ENCODE data around the gene MINDY1.

The MINDY1 gene

DNA sequence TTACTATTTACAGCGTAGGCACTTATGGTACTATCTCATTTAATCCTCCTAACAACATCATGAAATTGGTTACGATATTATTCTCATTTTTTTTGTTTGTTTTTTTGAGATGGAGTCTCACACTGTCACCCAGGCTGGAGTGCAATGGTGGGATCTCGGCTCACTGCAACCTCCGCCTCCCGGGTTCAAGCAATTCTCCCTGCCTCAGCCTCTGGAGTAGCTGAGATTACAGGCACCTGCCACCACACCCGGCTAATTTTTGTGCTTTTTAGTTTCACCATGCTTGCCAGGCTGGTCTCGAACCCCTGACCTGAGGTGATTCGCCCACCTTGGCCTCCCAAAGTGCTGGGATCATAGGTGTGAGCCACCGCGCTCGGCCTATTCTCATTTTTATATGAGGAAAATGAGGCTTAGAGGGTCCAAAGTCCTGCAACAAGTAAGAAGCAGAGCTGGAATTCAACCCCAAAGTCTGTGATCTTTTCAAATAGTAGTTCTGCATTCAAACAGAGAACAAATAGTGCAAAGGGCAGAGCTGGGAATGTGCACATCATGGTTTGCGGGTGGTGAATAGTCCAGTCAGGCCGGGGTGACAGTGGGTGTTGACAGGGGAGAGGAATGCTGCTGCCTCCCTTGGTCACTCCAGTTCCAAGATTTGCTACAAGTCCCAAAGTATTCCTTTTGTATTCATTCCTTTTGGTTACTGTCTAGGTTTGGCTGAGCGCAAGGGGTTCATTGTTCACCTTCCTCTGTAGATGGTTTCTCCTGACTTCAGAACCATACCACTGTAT, 6.2 kb upstream of the MINDY1 start:
- DNase-seq, result no peak

DNA sequence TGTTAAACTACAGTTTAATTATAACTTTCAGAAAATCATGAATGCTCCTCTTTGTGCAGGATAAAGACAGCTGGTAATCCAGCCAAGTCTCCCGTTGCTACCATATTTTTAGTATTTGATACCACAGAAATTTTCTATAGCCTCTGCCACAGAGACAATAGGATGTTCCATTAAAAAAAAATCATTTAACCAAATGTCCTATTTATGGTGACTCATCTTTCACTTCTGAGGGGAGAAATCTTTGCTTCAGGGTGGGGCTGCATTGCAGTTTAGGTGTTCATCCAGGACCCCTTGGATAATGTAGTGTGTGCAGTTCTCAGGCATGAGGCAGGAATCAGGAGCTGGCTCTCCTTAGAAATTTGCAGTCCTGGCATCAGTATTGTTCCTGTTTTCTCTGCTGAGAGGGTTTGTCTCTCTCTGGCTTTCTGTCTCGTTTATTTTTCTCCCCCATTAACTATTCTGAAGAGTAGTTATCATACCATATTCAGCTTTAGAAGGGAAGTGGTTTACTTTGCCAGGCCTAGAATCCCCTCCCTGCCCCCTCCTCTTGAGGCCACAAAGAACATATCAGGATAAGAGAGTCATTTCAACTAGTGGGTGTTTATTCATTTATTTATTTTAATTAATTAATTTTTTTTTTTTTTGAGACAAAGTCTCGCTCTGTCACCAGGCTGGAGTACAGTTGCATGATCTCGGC, 4.6 kb upstream of the MINDY1 start:
- DNase-seq, result no peak

DNA sequence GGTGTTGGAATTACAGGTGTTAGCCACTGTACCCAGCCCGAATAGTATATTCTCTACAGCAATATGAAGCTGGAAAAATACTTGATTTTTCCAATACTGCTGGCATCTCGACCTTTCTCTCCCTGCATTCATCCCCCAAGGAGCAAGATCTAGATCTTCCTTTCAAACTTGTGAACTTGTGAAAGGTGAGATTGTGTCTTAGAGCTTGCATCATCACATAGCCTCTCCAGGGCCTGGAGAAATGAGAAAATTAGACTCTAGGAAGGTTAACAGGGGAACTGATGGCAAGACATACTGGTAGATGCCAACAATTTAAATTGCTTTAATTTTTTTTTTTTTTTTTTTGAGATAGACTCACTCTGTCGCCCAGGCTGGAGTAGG, 3.6 kb upstream of the MINDY1 start:
- no peak for DNase-seq

DNA sequence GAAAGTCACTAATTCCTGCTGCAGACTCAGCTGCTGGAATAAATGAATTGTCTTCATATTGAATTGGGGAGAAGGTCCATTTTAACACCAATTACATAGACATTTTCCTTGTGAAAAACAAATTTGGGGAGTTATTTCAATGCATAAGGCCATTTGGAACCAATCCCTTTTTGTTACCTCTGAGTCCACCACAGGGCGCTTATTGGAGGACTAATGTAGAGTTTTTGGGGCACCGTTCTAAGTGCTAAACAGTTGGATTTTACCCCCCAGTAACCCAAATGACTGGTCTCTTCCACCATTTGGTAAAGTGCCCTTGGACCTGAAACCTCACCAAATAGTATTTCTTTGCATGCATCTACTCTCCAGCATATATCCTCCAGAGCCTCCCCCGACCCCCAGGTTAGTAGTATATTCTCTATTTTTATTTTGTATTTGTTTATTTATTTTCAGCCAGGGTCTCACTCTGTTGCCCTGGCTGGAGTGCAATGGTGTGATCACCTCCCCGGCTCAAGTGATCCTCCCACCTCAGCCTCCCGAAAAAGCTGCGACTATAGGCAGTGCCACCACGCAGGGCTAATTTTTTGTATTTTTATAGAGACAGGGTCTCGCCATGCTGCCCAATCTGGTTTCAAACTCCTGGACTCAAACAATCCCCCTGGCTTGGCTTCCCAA, 3.1 kb upstream of the MINDY1 start:
- no peak for DNase-seq

DNA sequence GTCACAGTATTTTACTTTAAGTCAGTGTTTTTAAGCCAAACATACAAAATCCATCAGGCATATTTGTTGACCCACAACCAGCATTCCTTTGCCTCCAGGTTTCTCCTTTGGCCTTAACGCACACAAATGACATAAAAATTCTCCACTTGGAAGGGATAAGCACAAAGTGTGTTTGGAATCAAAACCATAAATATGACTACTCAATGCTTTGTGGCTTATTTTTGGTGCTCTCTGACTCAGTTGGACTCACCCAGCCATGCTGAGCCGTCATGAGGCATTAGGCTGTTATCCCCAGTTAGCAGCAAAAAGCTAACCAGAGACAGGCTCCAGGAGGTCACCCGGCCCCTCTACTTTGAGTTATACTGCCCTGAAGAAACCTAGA, 2.5 kb upstream of the MINDY1 start:
- DNase-seq, result peak in 1 of 51 donors; percentile 11

DNA sequence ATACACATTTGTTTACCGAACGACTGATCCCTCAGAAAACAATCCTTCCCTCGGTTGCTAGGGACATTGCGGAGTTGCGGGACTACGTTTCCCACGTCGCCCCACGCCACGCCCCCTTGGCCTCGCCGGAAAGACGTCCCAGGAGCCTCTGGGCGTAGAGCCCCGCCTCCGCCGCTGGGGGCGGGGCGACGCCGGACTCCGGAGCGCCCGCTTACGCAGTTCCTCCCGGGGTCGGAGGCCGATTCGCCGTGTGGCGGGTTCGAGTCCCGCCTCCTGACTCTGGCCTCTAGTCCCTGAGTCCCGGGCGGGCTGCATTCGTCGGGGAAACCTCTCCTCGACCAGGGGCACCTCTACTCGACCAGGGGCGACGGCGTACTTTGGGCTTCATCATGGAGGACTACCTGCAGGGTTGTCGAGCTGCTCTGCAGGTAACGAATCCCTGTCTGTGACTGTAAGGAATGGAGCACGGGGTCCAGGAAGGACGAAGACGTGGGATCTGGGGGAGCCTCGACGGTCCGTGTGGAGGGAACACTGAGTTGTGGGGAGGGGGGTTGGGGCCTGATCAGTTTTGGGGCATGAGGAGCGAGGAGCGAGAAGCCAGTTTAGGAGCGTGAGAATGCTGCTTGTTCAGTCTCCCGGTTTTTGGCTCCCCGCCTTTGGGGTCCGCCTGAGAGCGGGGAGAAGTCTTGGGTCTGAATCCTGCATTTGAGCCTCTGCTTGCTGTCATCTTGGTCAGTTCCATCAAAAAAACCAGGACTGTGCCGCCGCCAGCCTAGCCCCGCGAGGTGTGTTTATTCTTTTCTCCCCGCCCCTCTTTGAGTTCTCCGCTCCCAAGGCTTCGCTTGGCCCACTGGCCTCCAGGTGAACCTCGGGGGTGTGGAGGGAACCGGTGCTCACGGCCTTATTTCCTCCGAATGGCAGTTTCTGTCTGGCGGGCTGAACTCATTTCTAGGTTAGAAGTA, 1.8 kb upstream of the MINDY1 start, which contains the start of gene PRUNE1:
Gene PRUNE1, plus strand, starts transcription at position 206 of the 962 bp plus-strand sequence. Its CDS starts 184 bp downstream, at position 390.
- DNase-seq, result peak in 50 of 51 donors; percentile 42 to 97 (median 90)

DNA sequence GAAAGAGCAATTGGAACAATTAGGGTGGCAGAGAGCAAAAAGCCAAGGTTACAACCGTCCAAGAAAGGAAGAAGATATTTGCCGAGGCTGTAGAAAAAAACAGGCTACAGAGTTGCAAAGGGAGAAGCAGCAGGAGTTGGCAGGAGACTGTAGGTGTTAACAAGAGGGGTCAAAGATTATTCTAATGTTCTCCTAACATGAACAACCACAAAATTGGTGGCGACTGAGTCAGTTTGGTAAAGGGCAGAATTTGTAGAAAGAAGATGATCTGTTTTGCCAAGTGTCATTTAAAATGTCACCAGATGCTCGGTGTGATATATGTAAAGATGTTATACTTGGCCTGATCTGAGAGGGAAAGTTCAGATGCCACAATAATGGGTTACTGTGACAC, 1.1 kb upstream of the MINDY1 start:
- peak in 2 of 51 donors; percentile 30 to 71 for DNase-seq

DNA sequence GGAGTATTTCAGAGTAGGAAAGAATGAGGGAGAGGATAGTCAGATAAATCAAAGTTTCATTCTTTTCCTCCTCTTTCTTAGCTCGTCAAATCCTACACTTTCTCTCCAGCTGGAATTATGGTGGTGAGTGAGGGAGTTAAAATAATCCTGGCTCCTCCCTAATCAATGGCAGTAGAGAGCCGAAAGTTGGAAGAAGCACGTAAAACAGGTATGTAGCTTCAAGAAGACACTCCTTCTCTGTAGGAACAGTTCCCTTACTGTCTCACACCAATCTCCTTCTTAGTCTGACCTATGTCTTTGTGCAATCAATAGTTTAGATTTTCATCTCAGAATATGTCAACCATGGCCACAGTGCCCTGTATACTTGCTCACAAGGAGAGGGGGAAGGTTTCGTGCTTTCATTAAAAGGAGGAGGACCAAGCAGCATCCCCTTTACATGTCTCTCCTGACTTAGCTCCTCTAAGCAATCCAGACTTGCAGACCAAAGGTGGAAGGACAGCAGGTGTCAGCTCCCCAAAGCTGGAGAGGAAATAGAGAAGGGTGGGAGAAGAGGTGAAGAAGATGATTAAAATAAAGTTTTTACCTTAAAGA, 878 bp downstream of the MINDY1 start:
- peak in 3 of 51 donors; percentile 55 to 56 (median 56) for DNase-seq

DNA sequence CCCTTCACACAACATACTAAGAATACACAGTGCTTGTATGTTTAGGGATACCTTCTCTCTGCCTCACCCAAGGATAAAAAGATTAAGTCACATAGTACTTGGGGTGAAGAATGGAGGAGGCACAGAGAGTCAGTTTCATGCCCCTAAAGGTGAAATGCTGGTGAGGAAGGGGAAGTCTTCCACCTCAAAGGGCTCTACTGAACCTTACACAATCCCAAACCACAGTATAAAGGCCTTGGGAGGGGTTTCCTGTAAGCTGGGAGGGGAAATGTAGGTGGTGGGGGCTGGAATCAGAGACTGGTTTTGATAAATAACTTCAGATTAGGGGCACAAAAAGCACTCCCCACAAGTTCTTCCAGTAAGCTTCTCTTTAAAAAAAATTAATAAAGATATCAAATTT, 3.5 kb downstream of the MINDY1 start:
- DNase-seq, result no peak

DNA sequence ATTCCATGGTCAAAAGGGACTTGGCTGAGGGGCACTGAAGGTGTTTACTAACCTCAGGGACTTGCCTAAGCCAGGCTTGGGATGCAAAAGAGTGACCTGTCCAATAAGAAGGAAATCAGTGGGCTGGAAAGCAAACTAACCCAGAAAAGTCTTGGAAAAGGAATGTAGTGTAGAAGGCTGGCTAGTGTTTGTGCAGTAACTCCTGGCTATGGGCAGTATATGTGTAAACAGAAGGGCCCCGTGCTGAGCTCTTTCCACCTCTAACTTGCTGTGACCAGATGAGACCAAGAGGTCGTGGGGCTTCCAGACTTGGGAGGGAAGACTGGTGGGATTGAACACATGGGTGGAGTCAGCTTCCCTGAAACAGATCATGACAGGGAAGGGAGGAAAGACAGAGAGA, 4.1 kb downstream of the MINDY1 start:
- DNase-seq, result no peak

DNA sequence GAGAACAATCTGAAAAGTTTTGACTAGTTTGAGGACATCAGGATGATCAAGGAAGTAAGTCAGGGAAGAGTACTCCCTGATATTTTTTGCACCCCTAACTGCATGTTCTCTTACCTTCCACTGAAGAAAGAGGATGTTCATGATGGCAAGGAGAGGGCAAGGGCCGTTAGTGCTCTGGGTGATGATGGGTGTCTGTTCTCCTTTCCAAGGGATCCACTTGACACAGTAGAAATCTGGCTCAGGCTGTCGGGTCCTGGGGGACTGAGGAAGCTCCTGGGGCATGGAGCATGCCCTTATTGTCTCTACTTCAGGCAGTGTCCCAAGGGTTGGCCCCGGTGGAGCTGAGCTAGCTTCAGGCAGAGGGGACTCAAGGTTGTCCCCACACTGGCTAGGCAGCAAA, 4.7 kb downstream of the MINDY1 start:
- DNase-seq, result no peak

DNA sequence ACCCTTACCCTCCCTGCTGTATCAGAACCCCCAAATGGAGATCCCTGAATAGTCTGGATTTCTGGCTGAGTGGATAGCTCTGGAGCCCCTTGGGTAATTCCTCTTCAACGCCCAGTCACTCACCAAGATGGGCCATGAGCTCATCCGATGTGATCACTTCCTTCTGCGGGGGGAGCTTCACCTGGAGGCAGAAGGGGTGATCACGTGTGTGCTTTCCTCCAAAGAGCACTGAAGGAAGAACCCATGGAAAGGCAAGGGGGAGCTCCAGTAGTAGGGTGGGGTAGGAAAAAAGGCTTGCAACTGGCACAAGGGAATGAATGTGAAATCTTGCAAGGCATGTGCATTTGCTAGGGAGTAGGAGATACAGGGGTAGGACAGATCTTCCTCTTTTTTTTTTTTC, 5.1 kb downstream of the MINDY1 start:
- no peak for DNase-seq

DNA sequence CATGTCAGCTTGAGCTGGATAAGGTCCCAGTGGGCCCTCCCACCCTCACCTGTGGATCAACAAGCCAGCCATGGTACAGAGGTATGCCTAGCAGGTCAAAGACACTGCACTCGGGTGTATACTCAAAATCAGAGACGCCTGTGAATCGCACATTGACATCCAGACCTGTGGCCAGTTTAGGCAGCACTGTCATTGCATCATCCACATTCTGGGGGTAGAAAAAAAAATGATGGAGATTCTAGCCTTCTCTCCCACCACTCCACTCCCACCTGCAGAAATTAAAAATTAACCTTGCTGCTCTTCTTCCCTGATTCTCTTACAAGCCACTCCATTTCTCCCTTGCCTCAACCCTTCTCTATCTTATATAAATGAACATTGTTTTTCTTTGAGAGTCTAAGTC, 6.3 kb downstream of the MINDY1 start:
- no peak for DNase-seq

DNA sequence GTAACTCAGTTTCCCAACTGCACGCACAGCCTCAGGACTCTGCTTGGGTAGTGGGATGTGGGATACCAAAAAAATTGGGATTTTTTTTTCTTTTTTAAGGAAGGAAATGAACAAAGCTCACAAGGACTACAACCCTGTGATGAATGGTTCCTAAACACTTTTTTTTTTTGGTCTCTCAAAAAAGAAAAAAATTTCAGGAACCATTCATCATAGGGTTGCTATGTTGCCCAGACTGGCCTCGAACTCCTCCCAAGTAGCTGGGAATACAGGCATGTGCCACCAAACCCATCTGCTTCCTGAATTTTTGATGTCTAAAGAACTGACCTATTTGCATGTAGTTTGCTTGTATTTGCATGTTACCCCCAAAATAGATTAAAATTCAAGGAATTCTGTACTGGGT, 6.8 kb downstream of the MINDY1 start:
- no peak for DNase-seq

DNA sequence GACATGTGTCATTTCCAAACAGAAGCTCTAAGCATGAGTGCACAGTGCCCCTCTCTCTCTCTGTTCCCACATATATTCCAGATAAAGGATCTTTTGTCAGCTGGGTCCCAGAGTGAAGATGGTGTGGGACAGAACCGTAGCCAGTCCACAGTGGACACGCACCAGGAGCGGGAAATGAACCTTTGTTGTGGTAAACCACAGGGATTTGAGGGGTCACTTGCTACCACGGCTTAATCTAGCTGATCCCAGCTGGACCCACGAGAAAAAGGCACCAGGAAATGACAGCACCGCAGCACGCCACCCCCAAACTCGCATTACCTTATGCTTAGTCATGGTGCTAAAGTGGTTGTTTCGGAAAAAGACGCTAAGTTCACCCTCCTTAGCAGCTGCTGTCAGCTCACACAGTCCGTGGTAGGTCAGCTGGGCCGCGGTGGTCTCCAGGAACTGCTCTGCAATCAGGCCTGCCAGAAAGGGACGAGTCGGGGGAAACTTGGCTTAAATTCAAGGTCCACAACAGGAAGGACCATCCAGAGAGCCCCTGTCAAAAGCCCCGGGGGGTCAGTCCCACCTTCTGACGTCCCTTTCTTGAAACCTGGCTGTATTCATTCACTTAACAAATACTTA, 7.5 kb downstream of the MINDY1 start:
- peak in 10 of 51 donors; percentile 18 to 60 (median 28) for DNase-seq

DNA sequence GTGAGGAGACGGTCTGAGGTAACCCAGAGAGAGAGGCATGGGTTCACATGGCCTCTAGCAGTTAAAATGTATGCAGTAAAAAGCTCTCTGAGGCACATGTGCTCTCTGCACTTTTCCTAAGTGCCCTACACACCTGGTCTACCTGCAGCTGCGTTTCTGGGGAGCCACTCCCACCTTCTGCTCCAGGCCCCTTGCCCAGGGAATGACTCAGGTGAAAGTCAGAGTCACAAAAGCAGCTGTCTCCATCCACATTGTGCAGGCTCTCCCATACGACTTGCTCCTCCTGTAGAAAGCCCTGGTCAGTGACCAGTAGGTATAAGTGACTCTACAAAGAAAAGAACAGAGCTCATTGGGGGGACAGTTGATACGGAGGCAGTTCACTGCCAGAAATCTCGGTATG, 8.8 kb downstream of the MINDY1 start:
- no peak for DNase-seq

DNA sequence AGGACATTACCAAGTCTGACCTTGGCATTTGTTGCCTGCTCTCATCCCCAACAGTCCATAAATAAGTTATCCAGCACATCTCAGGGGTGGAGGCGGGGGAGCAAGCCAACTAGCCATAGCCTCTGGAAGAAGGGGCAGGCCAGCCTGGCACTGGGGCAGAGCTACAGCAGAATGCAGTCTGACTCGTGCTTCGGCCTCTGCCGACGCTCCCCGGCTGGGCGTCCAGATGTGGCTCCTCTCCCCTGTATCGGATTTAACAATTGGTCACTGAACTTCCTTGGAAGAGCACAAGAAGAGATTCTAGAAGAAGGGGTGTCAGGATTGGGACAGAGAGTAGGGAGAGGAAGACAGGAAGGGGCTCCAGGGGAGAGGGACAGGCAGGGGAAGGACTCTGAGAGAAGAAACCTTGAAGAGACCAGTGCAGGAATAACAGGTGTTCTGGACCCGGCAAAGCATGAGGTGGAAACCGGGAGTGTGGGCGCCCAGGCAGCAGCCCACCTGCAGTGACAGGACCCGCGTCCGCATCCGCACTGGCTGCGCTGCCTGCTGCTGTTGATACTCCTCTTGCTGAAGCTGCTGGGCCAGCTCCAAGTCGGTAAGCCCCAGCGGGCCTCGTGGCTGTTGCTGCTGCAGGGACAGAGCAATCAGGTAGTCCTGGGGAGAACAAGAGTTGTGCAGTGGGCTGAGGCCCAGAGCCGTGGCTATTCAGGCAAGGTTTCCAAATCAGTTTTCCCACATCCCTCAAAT, 9.4 kb downstream of the MINDY1 start:
- no peak for DNase-seq

DNA sequence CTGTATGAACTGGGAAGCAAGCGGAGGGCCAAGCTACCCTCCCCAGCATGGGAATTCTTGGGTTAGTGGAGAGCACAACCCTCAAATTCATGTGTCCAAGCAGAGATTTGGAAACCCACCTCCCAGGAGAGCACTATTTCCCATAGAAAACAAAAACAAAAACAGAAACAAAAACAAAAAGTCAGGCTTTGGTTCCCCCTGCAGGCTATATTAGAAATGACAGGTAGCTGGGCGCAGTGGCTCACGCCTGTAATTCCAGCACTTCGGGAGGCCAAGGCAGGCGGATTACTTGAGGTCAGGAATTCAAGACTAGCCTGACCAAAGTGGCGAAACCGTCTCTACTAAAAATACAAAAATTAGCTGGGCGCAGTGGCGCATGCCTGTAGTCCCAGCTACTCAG, 10.8 kb downstream of the MINDY1 start:
- peak in 16 of 51 donors; percentile 13 to 41 (median 22) for DNase-seq

DNA sequence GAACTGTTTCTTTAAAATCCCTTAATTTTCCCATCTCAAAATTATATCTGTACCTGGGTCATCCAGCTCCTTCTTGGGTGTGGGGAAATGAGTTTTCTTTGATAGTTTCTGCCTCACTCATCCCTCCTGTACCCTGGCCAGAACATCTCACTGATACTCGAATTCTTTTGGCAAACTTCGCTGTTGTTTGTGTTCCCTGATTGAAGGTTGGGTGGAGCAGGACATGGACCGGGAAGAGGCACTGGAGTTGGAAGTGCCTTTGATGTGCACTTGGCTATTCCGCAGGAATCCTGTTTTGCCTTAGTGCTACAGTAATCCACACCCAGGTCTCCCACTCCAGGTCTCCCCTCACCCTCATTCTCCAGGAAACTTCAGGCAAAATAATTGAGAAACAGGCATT, 11.2 kb downstream of the MINDY1 start:
- no peak for DNase-seq

DNA sequence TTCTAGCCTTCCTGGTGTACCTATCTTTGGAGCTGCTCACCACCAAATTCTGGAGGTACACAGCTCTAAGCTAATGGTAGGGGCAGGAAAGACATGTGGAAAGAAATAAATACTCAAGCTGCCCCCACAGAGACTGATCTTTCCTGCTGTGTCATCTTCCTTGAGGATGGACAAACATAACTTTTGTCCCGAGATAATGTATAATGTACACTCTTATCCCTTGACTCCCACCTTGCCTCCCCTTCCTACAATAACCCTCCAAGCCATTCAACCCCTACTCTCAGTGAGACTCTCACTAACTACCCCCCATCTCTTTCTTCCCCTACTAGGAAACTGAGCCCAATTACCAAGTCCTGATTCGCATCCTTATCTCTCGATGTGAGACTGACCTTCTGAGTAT, 12.5 kb downstream of the MINDY1 start:
- DNase-seq, result no peak

Measured in hypothalamus (tissue), 51 donors.